ENCODE data around the gene LEF1. TPM values are rescaled to one million over a fixed set of nuclear protein-coding genes. Genes with fewer than 3 reads are reported as not detected.

Gene LEF1
- total RNA-seq, 1 experiment from 2014 or later, result 0.79 TPM

GRCh38 chr4:108055787-108056186 lies 112.9 kb downstream of the LEF1 start:
- H2AFZ ChIP-seq (ENCODE audit: low read depth, low read length, poor library complexity, severe bottlenecking), result no peak overlapping the region
- H3K27me3 ChIP-seq (ENCODE audit: insufficient read depth, low read length), result no peaks in the 10 kb centered on the region
- ChIA-PET POLR2A (no interaction called here), RAD21 (ENCODE audit: low non-redundant PET in 1 of 2, low total read pairs in 2 of 2, uncharacterized antibody in 2 of 2, unreplicated experiment in 2 of 2) (no interaction called here), CTCF (interaction anchor here (1.8 kb wide), 1 partner anchor 37 kb away, joined by 5 read pairs; no protein-coding TSS in a partner anchor)
- H3K9ac ChIP-seq (ENCODE audit: low read length), result no peak overlapping the region
- intact Hi-C loops (cut with micrococcal nuclease), result no loop called here
- no peaks in the 10 kb centered on the region for H4K20me1 ChIP-seq (ENCODE audit: insufficient read depth)
- peaks cover 0 to 17% of the 10 kb centered on the region in 2 experiments; a peak in 2 of 4 replicates for H3K4me1 ChIP-seq (ENCODE audit: control insufficient read depth in 1 of 2, insufficient read depth in 2 of 2, low read length in 2 of 2)
- no TSS peak for BruUV-seq (replicated peaks)
- no peak for ATAC-seq
- DNase-seq (ENCODE audit: low read depth, low spot score), result no peak
- H3K9me3 ChIP-seq (ENCODE audit: control insufficient read depth in 1 of 2, insufficient read depth in 1 of 2, low read depth in 1 of 2, low read length in 2 of 2), result no peaks in the 10 kb centered on the region
- no peak overlapping the region for H3K4me3 ChIP-seq (replicated peaks in 1 of 2; ENCODE audit: low read depth in 1 of 2, low read length in 2 of 2)
- no peaks in the 10 kb centered on the region for H3K79me2 ChIP-seq (ENCODE audit: insufficient read depth, low read length)
- H3K36me3 ChIP-seq (ENCODE audit: control insufficient read depth in 1 of 2, insufficient read depth in 2 of 2, low read length in 2 of 2), result no peaks in the 10 kb centered on the region
- no peaks in the 10 kb centered on the region for H3K9me2 ChIP-seq (ENCODE audit: insufficient read depth)
- H3K4me2 ChIP-seq (ENCODE audit: low read length), result no peak overlapping the region
- TF ChIP-seq ZFX (IDR thresholded peaks at IDR 0.05) (no peak), FOSL1 (IDR thresholded peaks at IDR 0.05; ENCODE audit: low read depth) (no peak), RAD21 (IDR thresholded peaks at IDR 0.05; ENCODE audit: low read depth) (no peak), JUND (IDR thresholded peaks at IDR 0.05) (no peak), CEBPB (IDR thresholded peaks at IDR 0.05; ENCODE audit: low read depth) (no peak), ZNF274 (IDR thresholded peaks at IDR 0.05; ENCODE audit: low read depth, low read length) (no peak), SRF (IDR thresholded peaks at IDR 0.05; ENCODE audit: low read depth) (no peak), POLR2AphosphoS5 (IDR thresholded peaks at IDR 0.05; ENCODE audit: low read depth, low read length) (no peak), MAX (IDR thresholded peaks at IDR 0.05) (no peak), SIN3A (IDR thresholded peaks at IDR 0.05; ENCODE audit: low read depth) (no peak), TCF7L2 (IDR thresholded peaks at IDR 0.05; ENCODE audit: borderline replicate concordance, extremely low read depth, insufficient read depth, insufficient read length) (no peak), EGR1 (IDR thresholded peaks at IDR 0.05; ENCODE audit: low read depth) (no peak), ATF3 (IDR thresholded peaks at IDR 0.05) (no peak), EZH2phosphoT487 (IDR thresholded peaks at IDR 0.05; ENCODE audit: borderline replicate concordance) (no peak), CBX3 (IDR thresholded peaks at IDR 0.05; ENCODE audit: low read depth) (no peak), SP1 (IDR thresholded peaks at IDR 0.05; ENCODE audit: low read depth) (no peak), YY1 (IDR thresholded peaks at IDR 0.05; ENCODE audit: extremely low read depth, insufficient replicate concordance, low read depth, low read length) (no peak)
- TF ChIP-seq, protein P1, sequence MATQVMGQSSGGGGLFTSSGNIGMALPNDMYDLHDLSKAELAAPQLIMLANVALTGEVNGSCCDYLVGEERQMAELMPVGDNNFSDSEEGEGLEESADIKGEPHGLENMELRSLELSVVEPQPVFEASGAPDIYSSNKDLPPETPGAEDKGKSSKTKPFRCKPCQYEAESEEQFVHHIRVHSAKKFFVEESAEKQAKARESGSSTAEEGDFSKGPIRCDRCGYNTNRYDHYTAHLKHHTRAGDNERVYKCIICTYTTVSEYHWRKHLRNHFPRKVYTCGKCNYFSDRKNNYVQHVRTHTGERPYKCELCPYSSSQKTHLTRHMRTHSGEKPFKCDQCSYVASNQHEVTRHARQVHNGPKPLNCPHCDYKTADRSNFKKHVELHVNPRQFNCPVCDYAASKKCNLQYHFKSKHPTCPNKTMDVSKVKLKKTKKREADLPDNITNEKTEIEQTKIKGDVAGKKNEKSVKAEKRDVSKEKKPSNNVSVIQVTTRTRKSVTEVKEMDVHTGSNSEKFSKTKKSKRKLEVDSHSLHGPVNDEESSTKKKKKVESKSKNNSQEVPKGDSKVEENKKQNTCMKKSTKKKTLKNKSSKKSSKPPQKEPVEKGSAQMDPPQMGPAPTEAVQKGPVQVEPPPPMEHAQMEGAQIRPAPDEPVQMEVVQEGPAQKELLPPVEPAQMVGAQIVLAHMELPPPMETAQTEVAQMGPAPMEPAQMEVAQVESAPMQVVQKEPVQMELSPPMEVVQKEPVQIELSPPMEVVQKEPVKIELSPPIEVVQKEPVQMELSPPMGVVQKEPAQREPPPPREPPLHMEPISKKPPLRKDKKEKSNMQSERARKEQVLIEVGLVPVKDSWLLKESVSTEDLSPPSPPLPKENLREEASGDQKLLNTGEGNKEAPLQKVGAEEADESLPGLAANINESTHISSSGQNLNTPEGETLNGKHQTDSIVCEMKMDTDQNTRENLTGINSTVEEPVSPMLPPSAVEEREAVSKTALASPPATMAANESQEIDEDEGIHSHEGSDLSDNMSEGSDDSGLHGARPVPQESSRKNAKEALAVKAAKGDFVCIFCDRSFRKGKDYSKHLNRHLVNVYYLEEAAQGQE (IDR thresholded peaks at IDR 0.05; ENCODE audit: low read depth), result no peak
- TF ChIP-seq, protein P2, sequence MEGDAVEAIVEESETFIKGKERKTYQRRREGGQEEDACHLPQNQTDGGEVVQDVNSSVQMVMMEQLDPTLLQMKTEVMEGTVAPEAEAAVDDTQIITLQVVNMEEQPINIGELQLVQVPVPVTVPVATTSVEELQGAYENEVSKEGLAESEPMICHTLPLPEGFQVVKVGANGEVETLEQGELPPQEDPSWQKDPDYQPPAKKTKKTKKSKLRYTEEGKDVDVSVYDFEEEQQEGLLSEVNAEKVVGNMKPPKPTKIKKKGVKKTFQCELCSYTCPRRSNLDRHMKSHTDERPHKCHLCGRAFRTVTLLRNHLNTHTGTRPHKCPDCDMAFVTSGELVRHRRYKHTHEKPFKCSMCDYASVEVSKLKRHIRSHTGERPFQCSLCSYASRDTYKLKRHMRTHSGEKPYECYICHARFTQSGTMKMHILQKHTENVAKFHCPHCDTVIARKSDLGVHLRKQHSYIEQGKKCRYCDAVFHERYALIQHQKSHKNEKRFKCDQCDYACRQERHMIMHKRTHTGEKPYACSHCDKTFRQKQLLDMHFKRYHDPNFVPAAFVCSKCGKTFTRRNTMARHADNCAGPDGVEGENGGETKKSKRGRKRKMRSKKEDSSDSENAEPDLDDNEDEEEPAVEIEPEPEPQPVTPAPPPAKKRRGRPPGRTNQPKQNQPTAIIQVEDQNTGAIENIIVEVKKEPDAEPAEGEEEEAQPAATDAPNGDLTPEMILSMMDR (IDR thresholded peaks at IDR 0.05 in 2 of 3, conservative IDR thresholded peaks at IDR 0.05 in 1 of 3; ENCODE audit: borderline replicate concordance in 1 of 3, insufficient read depth in 1 of 3, low read depth in 2 of 3, low read length in 2 of 3), result no peak
- TF ChIP-seq, protein P3, sequence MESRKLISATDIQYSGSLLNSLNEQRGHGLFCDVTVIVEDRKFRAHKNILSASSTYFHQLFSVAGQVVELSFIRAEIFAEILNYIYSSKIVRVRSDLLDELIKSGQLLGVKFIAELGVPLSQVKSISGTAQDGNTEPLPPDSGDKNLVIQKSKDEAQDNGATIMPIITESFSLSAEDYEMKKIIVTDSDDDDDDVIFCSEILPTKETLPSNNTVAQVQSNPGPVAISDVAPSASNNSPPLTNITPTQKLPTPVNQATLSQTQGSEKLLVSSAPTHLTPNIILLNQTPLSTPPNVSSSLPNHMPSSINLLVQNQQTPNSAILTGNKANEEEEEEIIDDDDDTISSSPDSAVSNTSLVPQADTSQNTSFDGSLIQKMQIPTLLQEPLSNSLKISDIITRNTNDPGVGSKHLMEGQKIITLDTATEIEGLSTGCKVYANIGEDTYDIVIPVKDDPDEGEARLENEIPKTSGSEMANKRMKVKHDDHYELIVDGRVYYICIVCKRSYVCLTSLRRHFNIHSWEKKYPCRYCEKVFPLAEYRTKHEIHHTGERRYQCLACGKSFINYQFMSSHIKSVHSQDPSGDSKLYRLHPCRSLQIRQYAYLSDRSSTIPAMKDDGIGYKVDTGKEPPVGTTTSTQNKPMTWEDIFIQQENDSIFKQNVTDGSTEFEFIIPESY (IDR thresholded peaks at IDR 0.05; ENCODE audit: extremely low read depth, insufficient replicate concordance, low read length), result no peak
- H3K27ac ChIP-seq (ENCODE audit: low read depth, low read length), result no peak overlapping the region
